NCI-H69 (cell line): ENCODE results near the gene CLTB.
"Not testable (repeated sequence)": the region's sequence is repeated elsewhere in the genome, so short reads cannot be mapped to it uniquely, and the experiment has no call there.

Experiments
- DNase-seq: peaks from one replicate; lab custom pipeline; 2025; lab: John Stamatoyannopoulos, UW

Gene CLTB

GRCh38 chr5:176427971-176428370 is 11.6 kb upstream of the CLTB start:
- no peak for DNase-seq

GRCh38 chr5:176426876-176427275 is 10.5 kb upstream of the CLTB start:
- no peak for DNase-seq

GRCh38 chr5:176425791-176426190 is 9.5 kb upstream of the CLTB start:
- no peak for DNase-seq

- no peak for DNase-seq
Measured at GRCh38 chr5:176425138-176425537, 8.8 kb upstream of the CLTB start.

- DNase-seq = no peak
Measured at GRCh38 chr5:176424181-176424580, 7.8 kb upstream of the CLTB start.

- no peak for DNase-seq
Measured at GRCh38 chr5:176420972-176421544, 4.7 kb upstream of the CLTB start.

- no peak for DNase-seq
Measured at GRCh38 chr5:176420086-176420485, 3.7 kb upstream of the CLTB start.

- no peak for DNase-seq
Measured at GRCh38 chr5:176418251-176418650, 1.9 kb upstream of the CLTB start.

- DNase-seq = no peak
Measured at GRCh38 chr5:176416965-176417364, 626 bp upstream of the CLTB start.

- peak; percentile 50 for DNase-seq
Measured at GRCh38 chr5:176415240-176415951, 943 bp downstream of the CLTB start.

GRCh38 chr5:176414704-176415103 is 1.6 kb downstream of the CLTB start:
- DNase-seq = no peak

GRCh38 chr5:176413709-176414191 is 2.6 kb downstream of the CLTB start:
- no peak for DNase-seq

GRCh38 chr5:176413255-176413565 is 3.1 kb downstream of the CLTB start:
- no peak for DNase-seq

GRCh38 chr5:176412517-176413254 is 3.7 kb downstream of the CLTB start:
- no peak for DNase-seq

GRCh38 chr5:176410486-176411180 is 5.7 kb downstream of the CLTB start:
- no peak for DNase-seq

- DNase-seq = no peak
Measured at GRCh38 chr5:176409765-176410164, 6.6 kb downstream of the CLTB start.

GRCh38 chr5:176408590-176408989 is 7.7 kb downstream of the CLTB start:
- no peak for DNase-seq

- not testable (repeated sequence) for DNase-seq
Measured at GRCh38 chr5:176408252-176408573, 8.1 kb downstream of the CLTB start.

- DNase-seq = no peak
Measured at GRCh38 chr5:176407456-176408251, 8.7 kb downstream of the CLTB start.

- no peak for DNase-seq
Measured at GRCh38 chr5:176406436-176407052, 9.8 kb downstream of the CLTB start.

GRCh38 chr5:176405656-176406435 is 10.5 kb downstream of the CLTB start:
- no peak for DNase-seq
